Fibroblast of the aortic adventitia (primary cell): ENCODE measurements around the gene P4HA2. TPM values are rescaled to one million over a fixed set of nuclear protein-coding genes. Genes with fewer than 3 reads are reported as not detected.

ENCODE experiments used
- DNase-seq: peaks from one replicate; pipeline ENCODE4 v3.0.0-alpha.2; 2010; ENCODE audit warnings: low read depth
- H3K4me3 ChIP-seq: 2 replicates; pipeline ENCODE4 v1.5.1; 2011; ENCODE audit warnings: low read depth, mild to moderate bottlenecking, control low read depth, low read length, moderate library complexity
- CTCF ChIP-seq: IDR thresholded peaks from 2 replicates; pipeline ENCODE4 v1.5.1; 2011; ENCODE audit warnings: mild to moderate bottlenecking, low read length, control low read depth, inconsistent platforms; ENCODE audit not compliant: insufficient read depth
- total RNA-seq: library from RNA; depleted of rRNA; stranded (reverse); fragments of >200 nt; gene quantifications from 2 replicates; pipeline ENCODE4 v1.2.3, GENCODE V29; 2012; ENCODE audit warnings: low replicate concordance

Gene P4HA2
- total RNA-seq, 1 donor, result 104 TPM

- no peak overlapping the region for H3K4me3 ChIP-seq
- no peak for DNase-seq
- TF ChIP-seq CTCF, result no peak
Observed at GRCh38 chr5:132245593-132245992, 17.9 kb upstream of the P4HA2 start.

GRCh38 chr5:132243366-132243977 lies 15.8 kb upstream of the P4HA2 start:
- TF ChIP-seq CTCF, result no peak

GRCh38 chr5:132239776-132240175 lies 12.1 kb upstream of the P4HA2 start:
- DNase-seq, result no peak
- no peak for TF ChIP-seq CTCF
- no peak overlapping the region for H3K4me3 ChIP-seq

More at GRCh38 chr5:132243366-132243977, 15.8 kb upstream of the P4HA2 start:
- no peak overlapping the region for H3K4me3 ChIP-seq
- no peak for DNase-seq

GRCh38 chr5:132238901-132239500 lies 11.3 kb upstream of the P4HA2 start:
- no peak overlapping the region for H3K4me3 ChIP-seq
- no peak for DNase-seq
- TF ChIP-seq CTCF, result no peak

GRCh38 chr5:132238169-132238744 lies 10.6 kb upstream of the P4HA2 start:
- DNase-seq, result peak; percentile 76
- peak; percentile 91 for TF ChIP-seq CTCF
- no peak overlapping the region for H3K4me3 ChIP-seq

GRCh38 chr5:132237670-132238069 lies 10.0 kb upstream of the P4HA2 start:
- H3K4me3 ChIP-seq, result no peak overlapping the region
- TF ChIP-seq CTCF, result no peak
- DNase-seq, result no peak

GRCh38 chr5:132237141-132237540 lies 9.5 kb upstream of the P4HA2 start:
- DNase-seq, result no peak
- no peak overlapping the region for H3K4me3 ChIP-seq
- TF ChIP-seq CTCF, result peak; percentile 22
